Measurements from ENCODE around the gene AGBL3. TPM values are rescaled to one million over a fixed set of nuclear protein-coding genes. Genes with fewer than 3 reads are reported as not detected.

Gene AGBL3
- total RNA-seq, 1 experiment from 2014 or later, result 3.5 TPM

DNA sequence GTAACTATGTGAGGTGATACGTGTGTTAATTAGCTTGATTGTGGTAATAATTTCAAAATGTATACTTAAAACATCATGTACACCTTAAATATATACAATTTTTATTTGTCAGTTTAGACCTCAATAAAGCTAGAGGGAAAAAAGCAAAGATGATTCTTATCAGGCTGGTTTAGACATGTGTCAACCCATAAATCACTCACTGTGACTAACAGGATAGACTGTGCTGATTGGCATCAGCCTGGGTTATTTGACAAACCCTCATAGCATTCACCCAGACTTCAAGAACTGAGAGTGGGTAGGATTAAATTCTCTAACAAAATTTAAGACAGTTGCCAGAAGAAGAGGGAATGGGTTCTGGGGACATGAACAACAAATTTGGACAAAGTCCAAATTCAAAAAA, 87.8 kb downstream of the AGBL3 start:
- peaks cover 6% of the 10 kb centered on the region for H3K4me1 ChIP-seq (ENCODE audit: low read length)
- H3K36me3 ChIP-seq (ENCODE audit: insufficient read depth, low read length), result no peaks in the 10 kb centered on the region
- DNase-seq, result no peak
- H3K27ac ChIP-seq (ENCODE audit: low read length), result no peak overlapping the region
- H3K4me3 ChIP-seq (ENCODE audit: low read length), result no peak overlapping the region
- H2AFZ ChIP-seq (ENCODE audit: low read length), result no peak overlapping the region
- no peaks in the 10 kb centered on the region for H4K20me1 ChIP-seq (ENCODE audit: insufficient read depth, low read depth, low read length)
- H3K4me2 ChIP-seq (ENCODE audit: low read depth, low read length, poor library complexity, severe bottlenecking), result no peak overlapping the region
- H3K9me2 ChIP-seq (replicated peaks; ENCODE audit: insufficient read depth, low read length), result no peaks in the 10 kb centered on the region
- no peak overlapping the region for H3K9ac ChIP-seq (ENCODE audit: low read length)
- H3K27me3 ChIP-seq (ENCODE audit: low read length), result no peaks in the 10 kb centered on the region
- no peaks in the 10 kb centered on the region for H3K79me2 ChIP-seq (ENCODE audit: low read length)
- H3K9me3 ChIP-seq (ENCODE audit: low read length), result no peaks in the 10 kb centered on the region

DNA sequence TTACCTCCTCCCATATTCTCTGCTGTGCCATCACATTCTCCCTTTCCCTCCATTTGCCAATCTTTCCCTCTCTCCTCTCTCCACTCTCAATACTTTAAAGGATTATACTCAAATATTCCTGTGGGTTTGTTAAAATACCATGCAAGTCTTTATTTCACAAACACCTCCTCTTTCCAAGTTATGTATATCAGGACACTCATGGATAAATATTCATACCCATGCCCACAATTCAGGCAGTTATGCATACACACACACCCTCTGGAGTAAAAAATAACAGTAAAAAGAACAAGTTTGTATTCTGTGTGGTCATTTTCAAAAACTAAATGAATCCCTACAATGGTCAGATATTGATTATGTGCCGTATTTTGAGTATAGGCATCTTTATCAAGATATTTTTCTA, 88.2 kb downstream of the AGBL3 start:
- peaks cover 6% of the 10 kb centered on the region for H3K4me1 ChIP-seq (ENCODE audit: low read length)
- no peaks in the 10 kb centered on the region for H3K36me3 ChIP-seq (ENCODE audit: insufficient read depth, low read length)
- H3K9me2 ChIP-seq (replicated peaks; ENCODE audit: insufficient read depth, low read length), result no peaks in the 10 kb centered on the region
- H3K9me3 ChIP-seq (ENCODE audit: low read length), result no peaks in the 10 kb centered on the region
- H2AFZ ChIP-seq (ENCODE audit: low read length), result no peak overlapping the region
- no peaks in the 10 kb centered on the region for H4K20me1 ChIP-seq (ENCODE audit: insufficient read depth, low read depth, low read length)
- H3K9ac ChIP-seq (ENCODE audit: low read length), result no peak overlapping the region
- no peaks in the 10 kb centered on the region for H3K27me3 ChIP-seq (ENCODE audit: low read length)
- no peak overlapping the region for H3K4me2 ChIP-seq (ENCODE audit: low read depth, low read length, poor library complexity, severe bottlenecking)
- no peak for DNase-seq
- H3K79me2 ChIP-seq (ENCODE audit: low read length), result no peaks in the 10 kb centered on the region
- no peak overlapping the region for H3K4me3 ChIP-seq (ENCODE audit: low read length)
- no peak overlapping the region for H3K27ac ChIP-seq (ENCODE audit: low read length)

DNA sequence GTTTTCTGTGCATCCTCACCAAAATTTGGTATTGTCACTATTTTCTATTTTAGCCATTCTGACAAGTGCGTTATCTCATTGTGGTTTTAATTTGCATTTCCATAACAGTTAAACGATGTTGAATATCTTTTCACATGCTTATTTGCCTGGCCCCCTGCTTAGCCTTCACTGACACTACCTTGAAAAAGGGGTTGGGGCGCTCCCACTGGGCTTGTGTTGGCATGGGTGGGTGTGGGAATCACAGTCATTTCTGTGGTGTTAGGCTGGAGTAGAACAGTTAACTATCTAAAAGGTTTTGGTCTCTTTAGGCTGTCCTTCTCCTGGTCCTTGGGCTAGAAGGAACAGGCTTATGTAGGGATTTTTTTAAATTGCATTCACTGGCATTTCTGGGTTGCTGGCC, 89.4 kb downstream of the AGBL3 start:
- Histone ChIP-seq H4K20me1 (ENCODE audit: insufficient read depth, low read depth, low read length) (no peaks in the 10 kb centered on the region), H2AFZ (ENCODE audit: low read length) (0 out of 2 replicates have a peak overlapping the region, but pooled peaks have one; percentile 14), H3K4me2 (ENCODE audit: low read depth, low read length, poor library complexity, severe bottlenecking) (no peak overlapping the region)

DNA sequence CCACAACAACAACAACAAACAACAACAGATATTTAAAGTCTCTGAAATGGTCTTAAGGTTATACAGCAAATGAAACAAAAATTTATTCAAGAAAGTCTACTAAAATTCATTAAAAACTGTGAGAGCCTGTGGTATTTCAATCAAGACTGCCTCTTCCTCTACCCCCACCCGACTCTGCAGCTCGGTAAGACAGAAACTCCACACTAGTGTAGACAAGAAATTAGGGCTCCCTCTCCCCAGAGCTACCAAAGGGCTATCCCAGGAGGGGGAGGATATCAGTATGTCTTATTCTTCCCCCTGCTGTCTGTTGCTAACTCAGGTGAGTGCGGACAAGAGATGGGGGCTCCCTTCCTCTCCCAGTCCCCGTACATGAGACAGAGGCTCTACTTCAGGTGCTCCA, 90.6 kb downstream of the AGBL3 start:
- H2AFZ ChIP-seq (ENCODE audit: low read length), result no peak overlapping the region
- no peaks in the 10 kb centered on the region for H3K27me3 ChIP-seq (ENCODE audit: low read length)
- no peak overlapping the region for H3K9ac ChIP-seq (ENCODE audit: low read length)
- no peak overlapping the region for H3K4me3 ChIP-seq (ENCODE audit: low read length)
- H4K20me1 ChIP-seq (ENCODE audit: insufficient read depth, low read depth, low read length), result no peaks in the 10 kb centered on the region
- H3K36me3 ChIP-seq (ENCODE audit: insufficient read depth, low read length), result no peaks in the 10 kb centered on the region
- no peak for DNase-seq
- H3K9me3 ChIP-seq (ENCODE audit: low read length), result no peaks in the 10 kb centered on the region
- no peak overlapping the region for H3K27ac ChIP-seq (ENCODE audit: low read length)
- no peak overlapping the region for H3K4me2 ChIP-seq (ENCODE audit: low read depth, low read length, poor library complexity, severe bottlenecking)
- H3K9me2 ChIP-seq (replicated peaks; ENCODE audit: insufficient read depth, low read length), result no peaks in the 10 kb centered on the region
- H3K79me2 ChIP-seq (ENCODE audit: low read length), result no peaks in the 10 kb centered on the region
- H3K4me1 ChIP-seq (ENCODE audit: low read length), result peaks cover 6% of the 10 kb centered on the region

More for the DNA sequence above, 89.4 kb downstream of the AGBL3 start:
- no peak overlapping the region for H3K4me3 ChIP-seq (ENCODE audit: low read length)
- no peak for DNase-seq
- H3K9me2 ChIP-seq (replicated peaks; ENCODE audit: insufficient read depth, low read length), result no peaks in the 10 kb centered on the region
- no peaks in the 10 kb centered on the region for H3K27me3 ChIP-seq (ENCODE audit: low read length)
- H3K4me1 ChIP-seq (ENCODE audit: low read length), result peaks cover 6% of the 10 kb centered on the region
- H3K9me3 ChIP-seq (ENCODE audit: low read length), result no peaks in the 10 kb centered on the region
- no peaks in the 10 kb centered on the region for H3K36me3 ChIP-seq (ENCODE audit: insufficient read depth, low read length)
- no peaks in the 10 kb centered on the region for H3K79me2 ChIP-seq (ENCODE audit: low read length)
- no peak overlapping the region for H3K27ac ChIP-seq (ENCODE audit: low read length)
- H3K9ac ChIP-seq (ENCODE audit: low read length), result no peak overlapping the region

DNA sequence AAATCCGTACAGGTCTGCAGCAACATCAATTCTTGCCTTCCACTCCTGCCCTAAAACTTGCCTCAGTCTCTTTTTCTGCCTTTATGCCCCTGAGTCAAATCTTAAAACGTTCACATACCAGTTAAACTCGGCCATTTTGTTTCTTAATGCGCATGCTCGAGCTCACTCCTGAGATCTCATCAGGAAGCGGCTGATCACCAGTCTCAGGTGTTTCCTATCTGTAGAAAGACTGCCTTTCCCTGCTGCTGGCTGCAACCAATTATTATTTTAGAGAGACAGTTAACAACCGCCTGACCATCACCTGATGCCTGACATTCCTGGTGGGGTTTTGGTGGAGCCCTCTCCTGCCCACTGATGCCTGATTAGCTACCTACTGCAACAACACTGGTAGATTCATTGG, 91.3 kb downstream of the AGBL3 start:
- DNase-seq, result no peak
- Histone ChIP-seq H3K4me3 (ENCODE audit: low read length) (no peak overlapping the region), H3K9ac (ENCODE audit: low read length) (no peak overlapping the region), H3K27ac (ENCODE audit: low read length) (no peak overlapping the region), H2AFZ (ENCODE audit: low read length) (no peak overlapping the region), H3K4me2 (ENCODE audit: low read depth, low read length, poor library complexity, severe bottlenecking) (no peak overlapping the region), H4K20me1 (ENCODE audit: insufficient read depth, low read depth, low read length) (no peaks in the 10 kb centered on the region), H3K79me2 (ENCODE audit: low read length) (no peaks in the 10 kb centered on the region), H3K4me1 (ENCODE audit: low read length) (peaks cover 6% of the 10 kb centered on the region), H3K27me3 (ENCODE audit: low read length) (no peaks in the 10 kb centered on the region), H3K9me3 (ENCODE audit: low read length) (no peaks in the 10 kb centered on the region), H3K9me2 (replicated peaks; ENCODE audit: insufficient read depth, low read length) (no peaks in the 10 kb centered on the region), H3K36me3 (ENCODE audit: insufficient read depth, low read length) (no peaks in the 10 kb centered on the region)

DNA sequence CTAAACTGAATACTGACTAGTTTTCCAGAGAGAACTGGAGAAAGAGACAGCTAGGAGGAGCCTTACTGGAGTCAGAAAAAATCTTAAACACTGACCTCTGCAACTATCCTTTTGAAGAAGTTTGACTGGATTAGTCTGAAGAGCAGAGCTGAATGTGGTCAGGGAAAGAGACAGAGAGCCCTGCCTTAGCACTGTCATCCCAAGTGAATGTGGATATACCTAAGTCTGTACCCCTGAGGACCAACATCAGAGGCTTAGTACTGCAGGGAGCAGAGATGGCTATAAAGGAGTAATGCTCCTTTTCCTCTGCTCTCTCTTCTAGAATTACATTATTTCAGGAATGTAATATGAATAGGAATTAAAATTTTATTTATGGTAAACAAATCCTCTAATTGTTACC, 91.7 kb downstream of the AGBL3 start:
- H3K9me2 ChIP-seq (replicated peaks; ENCODE audit: insufficient read depth, low read length), result no peaks in the 10 kb centered on the region
- no peak overlapping the region for H3K4me3 ChIP-seq (ENCODE audit: low read length)
- no peak overlapping the region for H3K27ac ChIP-seq (ENCODE audit: low read length)
- no peaks in the 10 kb centered on the region for H3K79me2 ChIP-seq (ENCODE audit: low read length)
- no peaks in the 10 kb centered on the region for H4K20me1 ChIP-seq (ENCODE audit: insufficient read depth, low read depth, low read length)
- H3K4me2 ChIP-seq (ENCODE audit: low read depth, low read length, poor library complexity, severe bottlenecking), result no peak overlapping the region
- H3K9me3 ChIP-seq (ENCODE audit: low read length), result no peaks in the 10 kb centered on the region
- DNase-seq, result no peak
- no peak overlapping the region for H3K9ac ChIP-seq (ENCODE audit: low read length)
- H3K27me3 ChIP-seq (ENCODE audit: low read length), result no peaks in the 10 kb centered on the region
- no peak overlapping the region for H2AFZ ChIP-seq (ENCODE audit: low read length)
- peaks cover 6% of the 10 kb centered on the region for H3K4me1 ChIP-seq (ENCODE audit: low read length)
- H3K36me3 ChIP-seq (ENCODE audit: insufficient read depth, low read length), result no peaks in the 10 kb centered on the region

DNA sequence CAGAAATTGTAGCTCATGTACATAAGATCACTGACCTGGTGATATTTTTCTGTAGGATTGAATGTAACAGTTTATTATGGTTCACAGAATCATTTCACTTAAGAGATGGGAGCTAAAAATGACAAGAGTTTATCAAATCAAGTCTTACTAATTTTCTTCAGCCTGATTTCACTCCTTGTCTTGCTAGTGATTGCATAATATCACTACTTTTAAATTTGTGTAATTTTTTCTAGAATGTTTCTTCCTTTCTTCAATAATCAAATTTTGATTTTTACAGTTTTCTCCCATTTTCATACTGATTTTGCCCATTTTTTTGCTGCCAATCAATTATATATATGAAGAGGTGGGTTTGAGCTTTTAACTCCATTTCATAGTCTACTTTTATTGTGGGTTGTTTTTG, 92.8 kb downstream of the AGBL3 start:
- Histone ChIP-seq H3K79me2 (ENCODE audit: low read length) (no peaks in the 10 kb centered on the region), H3K4me2 (ENCODE audit: low read depth, low read length, poor library complexity, severe bottlenecking) (no peak overlapping the region), H3K4me3 (ENCODE audit: low read length) (no peak overlapping the region), H3K27me3 (ENCODE audit: low read length) (no peaks in the 10 kb centered on the region), H2AFZ (ENCODE audit: low read length) (no peak overlapping the region), H3K9ac (ENCODE audit: low read length) (no peak overlapping the region), H3K9me3 (ENCODE audit: low read length) (no peaks in the 10 kb centered on the region), H3K4me1 (ENCODE audit: low read length) (peaks cover 6% of the 10 kb centered on the region), H4K20me1 (ENCODE audit: insufficient read depth, low read depth, low read length) (no peaks in the 10 kb centered on the region), H3K36me3 (ENCODE audit: insufficient read depth, low read length) (no peaks in the 10 kb centered on the region), H3K9me2 (replicated peaks; ENCODE audit: insufficient read depth, low read length) (no peaks in the 10 kb centered on the region), H3K27ac (ENCODE audit: low read length) (no peak overlapping the region)
- DNase-seq, result no peak

DNA sequence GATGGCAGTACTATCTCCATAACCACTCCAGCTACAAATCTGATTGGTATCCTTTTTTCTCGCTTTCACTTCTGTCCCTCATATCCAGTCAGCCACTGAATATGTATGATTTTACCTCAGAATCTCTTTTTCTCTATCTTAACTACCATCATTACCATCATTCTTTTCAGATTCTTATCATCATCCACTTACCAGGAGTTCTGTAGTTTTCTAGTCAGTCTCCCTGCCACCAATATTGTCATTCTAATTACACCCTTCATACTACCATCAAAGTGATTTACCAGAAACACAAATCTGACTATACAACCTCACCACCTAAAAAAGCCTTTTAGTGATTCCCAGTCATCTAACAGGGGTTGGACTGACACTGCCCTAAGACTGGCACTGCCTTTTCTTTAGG, 96.7 kb downstream of the AGBL3 start:
- H3K9ac ChIP-seq (ENCODE audit: low read length), result no peak overlapping the region
- H3K9me3 ChIP-seq (ENCODE audit: low read length), result no peaks in the 10 kb centered on the region
- H3K27me3 ChIP-seq (ENCODE audit: low read length), result no peaks in the 10 kb centered on the region
- H3K9me2 ChIP-seq (replicated peaks; ENCODE audit: insufficient read depth, low read length), result no peaks in the 10 kb centered on the region
- H4K20me1 ChIP-seq (ENCODE audit: insufficient read depth, low read depth, low read length), result no peaks in the 10 kb centered on the region
- no peak overlapping the region for H3K27ac ChIP-seq (ENCODE audit: low read length)
- H3K4me1 ChIP-seq (ENCODE audit: low read length), result no peaks in the 10 kb centered on the region
- no peak overlapping the region for H3K4me2 ChIP-seq (ENCODE audit: low read depth, low read length, poor library complexity, severe bottlenecking)
- no peak overlapping the region for H3K4me3 ChIP-seq (ENCODE audit: low read length)
- H3K79me2 ChIP-seq (ENCODE audit: low read length), result no peaks in the 10 kb centered on the region
- H2AFZ ChIP-seq (ENCODE audit: low read length), result no peak overlapping the region
- no peak for DNase-seq
- no peaks in the 10 kb centered on the region for H3K36me3 ChIP-seq (ENCODE audit: insufficient read depth, low read length)

DNA sequence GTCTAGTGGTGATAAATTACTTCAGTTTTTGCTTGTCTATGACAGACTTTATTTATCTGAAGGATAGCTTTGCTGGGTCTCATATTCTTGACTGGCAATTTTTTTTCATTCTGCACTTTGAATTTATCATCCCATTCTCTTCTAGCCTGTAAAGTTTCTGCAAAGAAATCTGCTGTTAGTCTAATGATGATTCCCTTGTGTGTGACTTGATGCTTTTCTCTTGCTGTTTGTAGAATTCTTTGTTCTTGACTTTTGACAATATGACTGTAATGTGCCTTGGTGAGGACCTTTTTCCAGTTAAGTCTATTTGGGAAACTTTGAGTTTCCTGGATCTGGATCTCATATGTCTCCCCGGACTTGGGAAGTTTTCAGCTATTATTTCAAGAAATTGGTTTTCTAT, 102.3 kb downstream of the AGBL3 start:
- H3K4me2 ChIP-seq (ENCODE audit: low read depth, low read length, poor library complexity, severe bottlenecking), result no peak overlapping the region
- H3K9ac ChIP-seq (ENCODE audit: low read length), result no peak overlapping the region
- 0 out of 2 replicates have a peak, but pooled peaks cover 2% of the 10 kb centered on the region for H3K27me3 ChIP-seq (ENCODE audit: low read length)
- no peak overlapping the region for H3K4me3 ChIP-seq (ENCODE audit: low read length)
- no peaks in the 10 kb centered on the region for H3K9me3 ChIP-seq (ENCODE audit: low read length)
- H3K4me1 ChIP-seq (ENCODE audit: low read length), result no peaks in the 10 kb centered on the region
- H3K36me3 ChIP-seq (ENCODE audit: insufficient read depth, low read length), result no peaks in the 10 kb centered on the region
- no peaks in the 10 kb centered on the region for H3K79me2 ChIP-seq (ENCODE audit: low read length)
- no peak overlapping the region for H3K27ac ChIP-seq (ENCODE audit: low read length)
- H2AFZ ChIP-seq (ENCODE audit: low read length), result no peak overlapping the region
- DNase-seq, result no peak
- H3K9me2 ChIP-seq (replicated peaks; ENCODE audit: insufficient read depth, low read length), result no peaks in the 10 kb centered on the region
- H4K20me1 ChIP-seq (ENCODE audit: insufficient read depth, low read depth, low read length), result no peaks in the 10 kb centered on the region

All from Karpas-422 (cell line).